HepG2 (cell line): ENCODE data around the gene AK6. TPM values are rescaled to one million over a fixed set of nuclear protein-coding genes. Genes with fewer than 3 reads are reported as not detected.

Source experiments
- ATAC-seq: fragments of 200-7000 bp; cut with Tn5 transposase; 3 replicates; pipeline ENCODE4 v1.9.1; 2020; ENCODE audit warnings: mild to moderate bottlenecking, moderate library complexity
- BruUV-seq: library from RNA; stranded (reverse); fragments of 400-500 nt; replicated peaks from 2 replicates; lab custom pipeline; 2021; lab: Mats Ljungman, UMichigan
- CTCF ChIA-PET: fragments of 300-600 bp; formaldehyde crosslinking; extraction: SDS; loops from one replicate; lab custom pipeline; 2021; ENCODE audit warnings: low total read pairs, inconsistent platforms, low intra/inter-chr PET ratio; lab: Yijun Ruan, JAX
- POLR2A ChIA-PET: fragments of 350-600 bp; sonication (Branson Sonifier 250); formaldehyde crosslinking; loops from one replicate; lab custom pipeline; 2020; ENCODE audit warnings: antibody characterized with exemption, inconsistent platforms; lab: Yijun Ruan, JAX
- DNase-seq: peaks from one replicate; pipeline ENCODE4 v3.0.0-alpha.2; 2015; ENCODE audit warnings: low spot score
- FAIRE-seq: peaks from 3 replicates; lab custom pipeline; 2011; peaks lifted over from hg19 to GRCh38; lab: Jason Lieb, UNC
- H2AFZ ChIP-seq: one replicate; pipeline ENCODE4 v1.6.1; 2011; ENCODE audit warnings: low read length, inconsistent platforms
- H3K27ac ChIP-seq: fragments of 300-600 bp; 3 replicates; pipeline ENCODE4 v1.8.0; 2011; ENCODE audit warnings: mixed run types, mild to moderate bottlenecking, mixed read lengths, low read length, inconsistent platforms; ENCODE audit not compliant: insufficient read depth; ENCODE audit errors: extremely low read length
- H3K27me3 ChIP-seq, 2 experiments: fragments of 200-600 bp in 1 of 2; 2 replicates in 1 of 2; 3 replicates in 1 of 2; pipeline versions ENCODE4 v1.6.0 to v1.8.0; 2011; ENCODE audit warnings: low read length in 2 of 2, mild to moderate bottlenecking in 2 of 2, moderate library complexity in 2 of 2, inconsistent platforms in 1 of 2; ENCODE audit not compliant: insufficient read depth in 2 of 2, control insufficient read depth in 1 of 2
- H3K36me3 ChIP-seq, 2 experiments: fragments of 200-600 bp in 1 of 2; replicated peaks in 1 of 2; 2 replicates in 1 of 2; 3 replicates in 1 of 2; pipeline versions ENCODE4 v1.5.1 to v1.8.0; 2011; ENCODE audit warnings: low read length in 2 of 2, inconsistent platforms in 1 of 2; ENCODE audit not compliant: insufficient read depth in 2 of 2, control insufficient read depth in 1 of 2
- H3K4me1 ChIP-seq: 2 replicates; pipeline ENCODE4 v1.5.1; 2012; ENCODE audit warnings: low read length, inconsistent platforms; ENCODE audit not compliant: insufficient read depth
- H3K4me2 ChIP-seq: 2 replicates; pipeline ENCODE4 v1.6.0; 2011; ENCODE audit warnings: low read depth, low read length, inconsistent platforms
- H3K4me3 ChIP-seq, 3 experiments: fragments of 200-600 bp in 1 of 3; sonication (generic), shearing (Covaris generic) in 1 of 3; replicated peaks in 1 of 3; 2 replicates each; pipeline ENCODE4 v1.5.1; 2011 to 2016; ENCODE audit warnings: low read length in 3 of 3, inconsistent platforms in 2 of 3, low read depth in 2 of 3, mild to moderate bottlenecking in 2 of 3, control low read depth in 1 of 3, mixed read lengths in 1 of 3; ENCODE audit not compliant: insufficient read depth in 1 of 3
- H3K79me2 ChIP-seq: one replicate; pipeline ENCODE4 v1.6.1; 2011; ENCODE audit warnings: low read length, inconsistent platforms; ENCODE audit not compliant: insufficient read depth
- H3K9ac ChIP-seq: 2 replicates; pipeline ENCODE4 v1.6.0; 2011; ENCODE audit warnings: mild to moderate bottlenecking, low read depth, low read length, inconsistent platforms; ENCODE audit not compliant: insufficient read depth
- H3K9me3 ChIP-seq: 2 replicates; pipeline ENCODE4 v1.5.1; 2012; ENCODE audit warnings: mild to moderate bottlenecking, low read length
- H4K20me1 ChIP-seq: 2 replicates; pipeline ENCODE4 v1.6.0; 2011; ENCODE audit warnings: inconsistent platforms, mild to moderate bottlenecking, low read length, moderate library complexity; ENCODE audit not compliant: insufficient read depth
- HCFC1 ChIP-seq: fragments of 150-350 bp; IDR thresholded peaks from 2 replicates; pipeline ENCODE4 v1.6.1; 2014; ENCODE audit warnings: low read depth, low read length
- HOXA3 ChIP-seq: sonication (generic); formaldehyde crosslinking; IDR thresholded peaks from 2 replicates; pipeline ENCODE4 v1.5.0; 2020; ENCODE audit warnings: missing genetic modification reagents
- KLF9 ChIP-seq: IDR thresholded peaks from 2 replicates; pipeline ENCODE4 v1.6.1; 2016; ENCODE audit warnings: low read depth
- MAFF ChIP-seq: IDR thresholded peaks from 2 replicates; pipeline ENCODE4 v1.6.1; 2011; ENCODE audit warnings: low read depth, low read length, improper control_type of control experiment
- MAFK ChIP-seq, 2 experiments: IDR thresholded peaks in 1 of 2; conservative IDR thresholded peaks in 1 of 2; 2 replicates each; pipeline ENCODE4 v1.6.1; 2011; ENCODE audit warnings: improper control_type of control experiment in 2 of 2, low read length in 2 of 2
- SIX1 ChIP-seq: sonication (generic); formaldehyde crosslinking; IDR thresholded peaks from 2 replicates; pipeline ENCODE4 v1.4.0; 2020; ENCODE audit warnings: missing genetic modification reagents, borderline replicate concordance
- SP1 ChIP-seq, 2 experiments: fragments of 450-650 bp in 1 of 2; sonication (generic) in 1 of 2; formaldehyde crosslinking in 1 of 2; IDR thresholded peaks; 2 replicates each; pipeline versions ENCODE4 v1.4.0 to v1.6.1; 2016 to 2020; ENCODE audit warnings: missing genetic modification reagents in 1 of 2
- ZNF30 ChIP-seq: sonication (generic); formaldehyde crosslinking; IDR thresholded peaks from 2 replicates; pipeline ENCODE4 v1.5.0; 2020; ENCODE audit warnings: mild to moderate bottlenecking, missing genetic modification reagents
- ZNF558 ChIP-seq: sonication (generic); formaldehyde crosslinking; IDR thresholded peaks from 2 replicates; pipeline ENCODE4 v1.9.0; 2022; ENCODE audit warnings: mild to moderate bottlenecking, missing genetic modification reagents, borderline replicate concordance
- in situ Hi-C: cut with HindIII; loops from 2 replicates; pipeline ENCODE4 v1.10.0; 2017; ENCODE audit warnings: low pct_unique_long_range_greater_than_20kb; ENCODE audit not compliant: extremely low pct_ligation_motif_present
- intact Hi-C: fragments of 100-400 bp; cut with micrococcal nuclease; formaldehyde crosslinking; loops from one replicate; pipeline ENCODE4 v1.10.0; 2022; ENCODE audit not compliant: unreplicated experiment
- polyA plus RNA-seq, 8 experiments: library from polyadenylated mRNA; depleted of rRNA in 3 of 8; stranded (reverse) in 7 of 8; unstranded in 1 of 8; fragments of >200 nt; fragmentation: Illumina TruSeq in 4 of 8; extraction: Trizol in 4 of 8; gene quantifications; 2 replicates each; pipeline versions ENCODE4 v1.2.1 to v1.2.3, GENCODE V29; 2011 to 2016; ENCODE audit warnings: low read depth in 4 of 8, missing spikeins in 1 of 8, mixed read lengths in 1 of 8; ENCODE audit not compliant: insufficient read depth in 1 of 8
- total RNA-seq, 5 experiments: library from RNA; depleted of rRNA; stranded (reverse); fragments of >200 nt; fragmentation: Illumina TruSeq; extraction: Trizol; gene quantifications; 2 replicates each; pipeline ENCODE4 v1.2.3, GENCODE V29; 2016; ENCODE audit warnings: low read depth in 1 of 5
- TF ChIP-seq, protein P1 (sequence below): sonication (generic); formaldehyde crosslinking; IDR thresholded peaks from 2 replicates; pipeline ENCODE4 v1.4.0; 2020; ENCODE audit warnings: missing genetic modification reagents, borderline replicate concordance

The AK6 gene
- total and polyA plus RNA-seq, 2 of the 13 experiments (the other 11 are each of a cell fraction or from before 2014, with no cell fraction given), result 31.1 to 77.2 TPM

DNA sequence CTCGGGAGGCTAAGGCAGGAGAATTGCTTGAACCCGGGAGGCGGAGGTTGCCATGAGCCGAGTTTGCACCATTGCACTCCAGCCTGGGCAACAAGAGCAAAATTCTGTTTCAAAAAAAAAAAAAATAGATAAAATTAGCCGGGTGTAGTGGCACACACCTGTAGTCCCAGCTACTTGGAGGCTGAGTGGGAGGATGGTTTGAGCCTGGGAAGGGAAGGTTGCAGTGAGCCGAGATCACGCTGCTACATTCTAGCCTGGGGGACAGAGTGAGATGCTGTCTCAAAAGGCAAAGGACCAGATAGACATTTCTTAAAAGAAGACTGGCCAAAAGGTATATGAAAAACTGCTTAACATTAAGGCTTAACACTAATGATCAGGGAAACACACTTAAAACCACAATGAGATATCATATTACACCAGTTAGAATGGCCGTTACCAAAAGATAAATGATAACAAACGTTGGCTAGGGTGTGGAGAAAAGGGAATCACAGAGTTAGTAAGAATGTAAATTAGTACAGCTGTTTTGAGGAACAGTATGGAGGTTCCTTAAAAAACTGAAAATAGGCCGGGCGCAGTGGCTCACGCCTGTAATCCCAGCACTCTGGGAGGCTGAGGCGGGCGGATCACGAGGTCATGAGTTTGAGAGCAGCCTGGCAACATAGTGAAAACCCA, 35.5 kb upstream of the AK6 start (continued):
- TF ChIP-seq, protein P1, sequence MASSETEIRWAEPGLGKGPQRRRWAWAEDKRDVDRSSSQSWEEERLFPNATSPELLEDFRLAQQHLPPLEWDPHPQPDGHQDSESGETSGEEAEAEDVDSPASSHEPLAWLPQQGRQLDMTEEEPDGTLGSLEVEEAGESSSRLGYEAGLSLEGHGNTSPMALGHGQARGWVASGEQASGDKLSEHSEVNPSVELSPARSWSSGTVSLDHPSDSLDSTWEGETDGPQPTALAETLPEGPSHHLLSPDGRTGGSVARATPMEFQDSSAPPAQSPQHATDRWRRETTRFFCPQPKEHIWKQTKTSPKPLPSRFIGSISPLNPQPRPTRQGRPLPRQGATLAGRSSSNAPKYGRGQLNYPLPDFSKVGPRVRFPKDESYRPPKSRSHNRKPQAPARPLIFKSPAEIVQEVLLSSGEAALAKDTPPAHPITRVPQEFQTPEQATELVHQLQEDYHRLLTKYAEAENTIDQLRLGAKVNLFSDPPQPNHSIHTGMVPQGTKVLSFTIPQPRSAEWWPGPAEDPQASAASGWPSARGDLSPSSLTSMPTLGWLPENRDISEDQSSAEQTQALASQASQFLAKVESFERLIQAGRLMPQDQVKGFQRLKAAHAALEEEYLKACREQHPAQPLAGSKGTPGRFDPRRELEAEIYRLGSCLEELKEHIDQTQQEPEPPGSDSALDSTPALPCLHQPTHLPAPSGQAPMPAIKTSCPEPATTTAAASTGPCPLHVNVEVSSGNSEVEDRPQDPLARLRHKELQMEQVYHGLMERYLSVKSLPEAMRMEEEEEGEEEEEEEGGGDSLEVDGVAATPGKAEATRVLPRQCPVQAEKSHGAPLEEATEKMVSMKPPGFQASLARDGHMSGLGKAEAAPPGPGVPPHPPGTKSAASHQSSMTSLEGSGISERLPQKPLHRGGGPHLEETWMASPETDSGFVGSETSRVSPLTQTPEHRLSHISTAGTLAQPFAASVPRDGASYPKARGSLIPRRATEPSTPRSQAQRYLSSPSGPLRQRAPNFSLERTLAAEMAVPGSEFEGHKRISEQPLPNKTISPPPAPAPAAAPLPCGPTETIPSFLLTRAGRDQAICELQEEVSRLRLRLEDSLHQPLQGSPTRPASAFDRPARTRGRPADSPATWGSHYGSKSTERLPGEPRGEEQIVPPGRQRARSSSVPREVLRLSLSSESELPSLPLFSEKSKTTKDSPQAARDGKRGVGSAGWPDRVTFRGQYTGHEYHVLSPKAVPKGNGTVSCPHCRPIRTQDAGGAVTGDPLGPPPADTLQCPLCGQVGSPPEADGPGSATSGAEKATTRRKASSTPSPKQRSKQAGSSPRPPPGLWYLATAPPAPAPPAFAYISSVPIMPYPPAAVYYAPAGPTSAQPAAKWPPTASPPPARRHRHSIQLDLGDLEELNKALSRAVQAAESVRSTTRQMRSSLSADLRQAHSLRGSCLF (CRISPR knock-in tag), result no peak

DNA sequence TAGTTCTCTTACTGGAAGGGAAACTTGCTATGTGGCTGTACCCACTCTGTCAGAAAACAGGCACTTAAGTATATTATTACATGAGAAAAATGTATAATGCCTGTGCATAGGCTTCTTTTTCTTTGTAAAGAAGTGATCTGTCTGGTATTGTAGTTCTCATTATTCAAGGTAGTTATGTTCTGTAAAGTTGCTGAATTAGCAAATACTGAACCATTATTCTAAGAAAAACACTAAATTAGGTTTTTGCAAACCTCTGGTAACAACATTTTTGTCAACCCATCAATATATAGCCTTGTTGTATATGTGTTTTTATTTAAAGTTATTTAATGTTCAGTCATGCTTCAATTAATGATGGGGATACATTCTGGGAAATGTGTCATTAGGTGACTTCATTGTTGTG, 9.1 kb upstream of the AK6 start:
- H4K20me1 ChIP-seq, result no peaks in the 10 kb centered on the region
- intact Hi-C loops (no loop called here), in situ Hi-C loops (no loop called here)
- TF ChIP-seq SIX1 (CRISPR knock-in tag) (no peak), MAFF (peak; percentile 80), MAFK (conservative IDR thresholded peaks at IDR 0.05 in 1 of 2, IDR thresholded peaks at IDR 0.05 in 1 of 2; ENCODE audit: low read length in 2 of 2) (peak; percentile 77 to 89), HOXA3 (CRISPR knock-in tag) (no peak), ZNF558 (CRISPR knock-in tag) (no peak), ZNF30 (CRISPR knock-in tag) (no peak), HCFC1 (no peak), KLF9 (CRISPR knock-in tag) (no peak), SP1 (IDR thresholded peaks at IDR 0.05) (no peak), SP1 (CRISPR knock-in tag; IDR thresholded peaks at IDR 0.05) (no peak)
- H3K79me2 ChIP-seq, result no peaks in the 10 kb centered on the region
- peaks cover 8 to 32% of the 10 kb centered on the region in 2 experiments for H3K36me3 ChIP-seq
- POLR2A ChIA-PET, result no interaction called here
- FAIRE-seq, result no peak
- BruUV-seq, result no TSS peak
- no peaks in the 10 kb centered on the region for H3K9me3 ChIP-seq
- no peak for ATAC-seq
- no peak overlapping the region for H3K4me3 ChIP-seq
- no peak overlapping the region for H3K4me2 ChIP-seq
- no peaks in the 10 kb centered on the region for H3K4me1 ChIP-seq
- CTCF ChIA-PET, result no interaction called here
- no peak for DNase-seq
- no peak overlapping the region for H3K9ac ChIP-seq
- H3K27me3 ChIP-seq, result no peaks in the 10 kb centered on the region
- no peak overlapping the region for H2AFZ ChIP-seq
- H3K27ac ChIP-seq, result no peak overlapping the region
